Heart right ventricle (tissue), 16 donors: Measurements from ENCODE around the gene EWSR1. TPM values are rescaled to one million over a fixed set of nuclear protein-coding genes. Genes with fewer than 3 reads are reported as not detected.

Experiments used
- ATAC-seq, 8 donors: fragments of 200-7000 bp; cut with Tn5 transposase; one replicate each; pipeline ENCODE4 v1.9.1; 2020; ENCODE audit warnings: mild to moderate bottlenecking in 8 of 8, moderate library complexity in 8 of 8, moderate number of reproducible peaks in 1 of 8
- DNase-seq, 2 donors: peaks; one replicate each; pipeline ENCODE4 v3.0.0-alpha.2; 2020
- H3K27ac ChIP-seq, 10 donors: fragments of 200-600 bp; sonication (generic) in 2 of 10; one replicate each; pipeline versions ENCODE4 v1.5.0 to v1.8.0; 2020 to 2022; ENCODE audit warnings: mild to moderate bottlenecking in 3 of 10
- H3K27me3 ChIP-seq, 7 donors: fragments of 200-600 bp; one replicate each; pipeline ENCODE4 v1.8.0; 2021 to 2022; ENCODE audit warnings: mild to moderate bottlenecking in 2 of 7
- H3K36me3 ChIP-seq, 9 donors: fragments of 200-600 bp; sonication (generic) in 1 of 9; one replicate each; pipeline versions ENCODE4 v1.5.0 to v1.8.0; 2020 to 2022; ENCODE audit warnings: mild to moderate bottlenecking in 2 of 9
- H3K4me1 ChIP-seq, 9 donors: fragments of 200-600 bp; sonication (generic) in 1 of 9; one replicate each; pipeline versions ENCODE4 v1.5.0 to v1.8.0; 2020 to 2022; ENCODE audit warnings: mild to moderate bottlenecking in 4 of 9
- H3K4me3 ChIP-seq, 10 donors: fragments of 200-600 bp; sonication (generic) in 2 of 10; one replicate each; pipeline versions ENCODE4 v1.5.0 to v1.8.0; 2020 to 2022; ENCODE audit warnings: mild to moderate bottlenecking in 7 of 10, moderate library complexity in 2 of 10
- H3K9me3 ChIP-seq, 11 donors: fragments of 200-600 bp in 10 of 11; sonication (generic) in 2 of 11; one replicate each; pipeline versions ENCODE4 v1.5.0 to v1.8.0; 2013 to 2022; ENCODE audit warnings: mild to moderate bottlenecking in 2 of 11, control low read depth in 1 of 11, moderate library complexity in 1 of 11
- CTCF ChIP-seq, 9 donors: fragments of 200-600 bp; sonication (generic) in 2 of 9; IDR thresholded peaks; one replicate each; pipeline versions ENCODE4 v1.5.0 to v1.8.0; 2021 to 2022; ENCODE audit warnings: antibody characterized with exemption in 9 of 9, mild to moderate bottlenecking in 5 of 9, moderate library complexity in 1 of 9
- WGBS, 2 donors: extraction: QIAGEN DNeasy Blood & Tissue Kit; methylation state at CpG; one replicate each; pipeline ENCODE4 v1.1.7; 2013; ENCODE audit warnings: inconsistent platforms in 1 of 2; 5-methylcytosine and 5-hydroxymethylcytosine counted together
- intact Hi-C, 10 donors: fragments of 100-400 bp; cut with DNase I; formaldehyde crosslinking; loops; one replicate each; pipeline versions ENCODE4 v1.11.1 to v1.14.2; 2022
- polyA plus RNA-seq, 2 donors: library from polyadenylated mRNA; stranded (reverse); fragments of 200-250 nt; gene quantifications; one replicate each; pipeline ENCODE4 v1.2.3, GENCODE V29; 2013
- total RNA-seq, 10 donors: library from RNA; stranded (reverse); fragmentation: NEBNext Ultra II Directional in 3 of 10; extraction: Animal tissue kit (Norgen Biotek cat#: 25700) in 3 of 10; gene quantifications; one replicate each; pipeline versions ENCODE4 v1.2.1 to v1.2.4, GENCODE V29; 2021 to 2023
- donor health status: Arrhythmogenic right ventricular cardiomyopathy.
- donor health status: ischemic (EF 13 %, LVEDD 7.1; RV severe dilation, severe dysfunction).
- donor health status: healthy with polysubstance abuse.
- donor health status: DM: no; HTN: yes; CAD: no.
- donor health status: DM: no; HTN: no; CAD: no.
- donor health status: ischemic (EF 25% LVEDD 6.9; RV normal size, moderate dysfunction).
- donor health status: ischemic (EF 25% LVEDD 5.7; RV mildly dilated, moderate dysfunction).
- donor health status: healthy.
- donor health status: DM: yes; HTN: yes; CAD: no.
- donor health status: Ischemic cardiomyopathy.
- donor health status: ischemic (EF 35%, LVEDD 5.7; RV mildly dilated, moderate dysfunction).
- donor health status: nonischemic (EF 11% LVEDD 7.7; RV severe dilation, severe dysfunction).
- donor health status: DM: yes; HTN: yes; CAD: no.
- donor health status: PGD.
- donor health status: ischemic (EF 29% LVEDD 5.4; RV normal size, mild dysfunction).
- donor health status: nonischemic (EF 23%, LVEDD 6.1; RV moderate dilation, normal function).

The EWSR1 gene
- total and polyA plus RNA-seq, 12 donors: 105 to 153 (median 137) TPM

GRCh38 chr22:29328055-29328454, 60.0 kb downstream of the EWSR1 start:
- Histone ChIP-seq H3K4me3 (no peak overlapping the region), H3K27ac (no peak overlapping the region), H3K36me3 (peaks cover 0 to 71% (median 27%) of the 10 kb centered on the region in 9 donors), H3K27me3 (no peaks in the 10 kb centered on the region), H3K9me3 (no peaks in the 10 kb centered on the region), H3K4me1 (peaks cover 0 to 14% (median 10%) of the 10 kb centered on the region in 9 donors)
- no peak for TF ChIP-seq CTCF (IDR thresholded peaks at IDR 0.05)
- DNase-seq (no peak), ATAC-seq (peak in 1 of 8 donors; percentile 4)
- 91 to 94% methylated on average over 5 of the region's 5 CpGs for WGBS, 2 donors
- intact Hi-C loops: no loop called here

- intact Hi-C loops: no loop called here
- H3K4me3 ChIP-seq: no peak overlapping the region
- peaks cover 0 to 14% (median 10%) of the 10 kb centered on the region in 9 donors for H3K4me1 ChIP-seq
- H3K36me3 ChIP-seq: peaks cover 0 to 79% (median 27%) of the 10 kb centered on the region in 9 donors
- H3K27me3 ChIP-seq: no peaks in the 10 kb centered on the region
- WGBS, 2 donors: 80 to 82% methylated on average over 34 of the region's 34 CpGs
- DNase-seq: no peak
- peak overlapping the region in 2 of 10 donors; percentile 22 to 34 for H3K27ac ChIP-seq
- ATAC-seq: peak in 2 of 8 donors; percentile 7 to 10
- no peaks in the 10 kb centered on the region for H3K9me3 ChIP-seq
- no peak for TF ChIP-seq CTCF (IDR thresholded peaks at IDR 0.05)
Measured at GRCh38 chr22:29328566-29329500, 60.8 kb downstream of the EWSR1 start.

- H3K27ac ChIP-seq: peak overlapping the region in 1 of 10 donors; percentile 39
- no peak overlapping the region for H3K4me3 ChIP-seq
- no peaks in the 10 kb centered on the region for H3K9me3 ChIP-seq
- ATAC-seq (no peak), DNase-seq (no peak)
- TF ChIP-seq CTCF (IDR thresholded peaks at IDR 0.05): no peak
- peaks cover 0 to 87% (median 28%) of the 10 kb centered on the region in 9 donors for H3K36me3 ChIP-seq
- intact Hi-C loops: no loop called here
- H3K4me1 ChIP-seq: peaks cover 0 to 14% (median 10%) of the 10 kb centered on the region in 9 donors
- no peaks in the 10 kb centered on the region for H3K27me3 ChIP-seq
- WGBS, 2 donors: 81 to 86% methylated on average over 11 of the region's 11 CpGs
Measured at GRCh38 chr22:29329581-29329980, 61.5 kb downstream of the EWSR1 start.

- TF ChIP-seq CTCF (IDR thresholded peaks at IDR 0.05): no peak
- H3K36me3 ChIP-seq: peaks cover 0 to 92% (median 33%) of the 10 kb centered on the region in 9 donors
Measured at GRCh38 chr22:29330291-29330690, 62.2 kb downstream of the EWSR1 start.

More at GRCh38 chr22:29330291-29330690, 62.2 kb downstream of the EWSR1 start:
- ATAC-seq: no peak
- WGBS, 2 donors: 88 to 89% methylated on average over 19 of the region's 19 CpGs
- no peak overlapping the region for H3K4me3 ChIP-seq
- peak overlapping the region in 1 of 10 donors; percentile 1 for H3K27ac ChIP-seq
- H3K9me3 ChIP-seq: no peaks in the 10 kb centered on the region
- H3K27me3 ChIP-seq: no peaks in the 10 kb centered on the region
- peaks cover 0 to 14% (median 10%) of the 10 kb centered on the region in 9 donors for H3K4me1 ChIP-seq
- no peak for DNase-seq
- intact Hi-C loops: no loop called here
